Upper lobe of right lung (tissue), 1 donor: ENCODE results near the gene XYLT2. TPM values are rescaled to one million over a fixed set of nuclear protein-coding genes. Genes with fewer than 3 reads are reported as not detected.

Source experiments
- ATAC-seq: fragments of 200-7000 bp; cut with Tn5 transposase; one replicate; pipeline ENCODE4 v1.9.1; 2020; ENCODE audit warnings: mild to moderate bottlenecking, moderate library complexity
- DNase-seq: peaks from one replicate; pipeline ENCODE4 v3.0.0-alpha.2; 2020
- H3K27ac ChIP-seq: fragments of 200-600 bp; one replicate; pipeline ENCODE4 v1.8.0; 2022
- H3K27me3 ChIP-seq: fragments of 200-600 bp; one replicate; pipeline ENCODE4 v1.8.0; 2022; ENCODE audit warnings: mild to moderate bottlenecking
- H3K36me3 ChIP-seq: fragments of 200-600 bp; one replicate; pipeline ENCODE4 v1.8.0; 2022
- H3K4me1 ChIP-seq: fragments of 200-600 bp; one replicate; pipeline ENCODE4 v1.8.0; 2022
- H3K4me3 ChIP-seq: fragments of 200-600 bp; one replicate; pipeline ENCODE4 v1.8.0; 2022; ENCODE audit warnings: mild to moderate bottlenecking
- H3K9me3 ChIP-seq: fragments of 200-600 bp; one replicate; pipeline ENCODE4 v1.8.0; 2022
- intact Hi-C: fragments of 100-400 bp; cut with DNase I; formaldehyde crosslinking; loops from one replicate; pipeline ENCODE4 v1.11.0; 2022
- total RNA-seq: library from RNA; stranded (reverse); fragmentation: NEBNext Ultra II Directional; extraction: Animal tissue kit (Norgen Biotek cat#: 25700); gene quantifications from one replicate; pipeline ENCODE4 v1.2.1, GENCODE V29; 2021
- TF ChIP-seq, protein P1 (sequence below): fragments of 200-600 bp; IDR thresholded peaks from one replicate; pipeline ENCODE4 v1.8.0; 2022; ENCODE audit warnings: antibody characterized with exemption
- donor health status: DM: no; HTN: yes; CAD: no; lungs with severe emphysema.

Gene XYLT2
- total RNA-seq, 1 donor from 2014 or later: 20.3 TPM

DNA sequence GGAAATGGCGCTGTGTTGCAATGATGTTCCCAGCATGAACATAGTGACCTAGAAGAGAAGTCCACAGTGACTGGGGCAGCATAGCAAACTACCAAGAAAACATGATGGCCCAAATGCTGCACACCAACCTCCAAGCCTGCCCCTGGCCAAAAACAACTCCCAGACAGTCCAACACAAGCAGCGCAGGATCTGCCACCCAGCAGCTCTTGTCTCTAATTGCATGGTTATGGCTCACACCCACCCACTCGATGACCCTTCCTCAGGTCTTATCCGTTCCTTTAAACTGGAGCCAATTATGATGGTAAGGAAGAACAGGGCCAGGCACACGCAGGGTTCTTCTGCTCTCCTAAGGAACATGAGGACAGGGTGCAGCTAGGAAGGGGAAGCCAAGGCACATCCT lies 24.1 kb downstream of the XYLT2 start:
- Histone ChIP-seq H3K27me3 (no peaks in the 10 kb centered on the region), H3K27ac (no peak overlapping the region), H3K4me1 (peaks cover 9% of the 10 kb centered on the region), H3K4me3 (no peak overlapping the region), H3K36me3 (peaks cover 47% of the 10 kb centered on the region), H3K9me3 (no peaks in the 10 kb centered on the region)
- TF ChIP-seq, protein P1, sequence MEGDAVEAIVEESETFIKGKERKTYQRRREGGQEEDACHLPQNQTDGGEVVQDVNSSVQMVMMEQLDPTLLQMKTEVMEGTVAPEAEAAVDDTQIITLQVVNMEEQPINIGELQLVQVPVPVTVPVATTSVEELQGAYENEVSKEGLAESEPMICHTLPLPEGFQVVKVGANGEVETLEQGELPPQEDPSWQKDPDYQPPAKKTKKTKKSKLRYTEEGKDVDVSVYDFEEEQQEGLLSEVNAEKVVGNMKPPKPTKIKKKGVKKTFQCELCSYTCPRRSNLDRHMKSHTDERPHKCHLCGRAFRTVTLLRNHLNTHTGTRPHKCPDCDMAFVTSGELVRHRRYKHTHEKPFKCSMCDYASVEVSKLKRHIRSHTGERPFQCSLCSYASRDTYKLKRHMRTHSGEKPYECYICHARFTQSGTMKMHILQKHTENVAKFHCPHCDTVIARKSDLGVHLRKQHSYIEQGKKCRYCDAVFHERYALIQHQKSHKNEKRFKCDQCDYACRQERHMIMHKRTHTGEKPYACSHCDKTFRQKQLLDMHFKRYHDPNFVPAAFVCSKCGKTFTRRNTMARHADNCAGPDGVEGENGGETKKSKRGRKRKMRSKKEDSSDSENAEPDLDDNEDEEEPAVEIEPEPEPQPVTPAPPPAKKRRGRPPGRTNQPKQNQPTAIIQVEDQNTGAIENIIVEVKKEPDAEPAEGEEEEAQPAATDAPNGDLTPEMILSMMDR: no peak
- intact Hi-C loops: no loop called here
- DNase-seq (no peak), ATAC-seq (no peak)

GRCh38 chr17:50371526-50371925 lies 25.6 kb downstream of the XYLT2 start:
- Histone ChIP-seq H3K36me3 (peaks cover 42% of the 10 kb centered on the region), H3K27me3 (no peaks in the 10 kb centered on the region), H3K27ac (no peak overlapping the region), H3K9me3 (no peaks in the 10 kb centered on the region), H3K4me1 (peaks cover 9% of the 10 kb centered on the region), H3K4me3 (no peak overlapping the region)
- intact Hi-C loops: no loop called here
- DNase-seq: no peak
- ATAC-seq: no peak
- TF ChIP-seq, protein P1: no peak

DNA sequence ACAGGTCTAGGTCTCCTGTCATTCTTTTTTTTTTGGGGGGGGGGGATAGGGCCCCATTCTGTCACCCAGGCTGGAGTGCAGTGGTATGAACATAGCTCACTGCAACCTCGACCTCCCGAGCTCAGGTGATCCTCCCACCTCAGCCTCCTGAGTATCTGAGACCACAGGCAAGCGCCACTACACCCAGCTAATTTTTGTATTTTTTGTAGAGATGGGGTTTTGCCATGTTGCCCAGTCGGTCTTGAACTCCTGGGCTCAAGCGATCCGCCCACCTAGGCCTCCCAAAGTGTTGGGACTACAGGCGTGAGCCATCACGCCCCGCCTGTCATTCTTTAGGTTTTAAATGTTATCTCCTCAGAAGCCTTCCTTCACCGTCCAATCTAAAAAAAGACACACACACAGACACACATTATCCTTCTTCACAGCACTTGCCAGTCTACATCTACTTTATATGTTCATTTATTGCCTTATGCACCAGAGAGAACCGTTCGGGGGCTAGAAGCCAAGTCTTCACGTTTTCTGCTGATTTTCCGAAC lies 26.4 kb downstream of the XYLT2 start:
- ATAC-seq: no peak
- peak overlapping the region; percentile 75 for H3K4me3 ChIP-seq
- peaks cover 9% of the 10 kb centered on the region for H3K4me1 ChIP-seq
- intact Hi-C loops: no loop called here
- H3K9me3 ChIP-seq: no peaks in the 10 kb centered on the region
- H3K27me3 ChIP-seq: no peaks in the 10 kb centered on the region
- TF ChIP-seq, protein P1: no peak
- no peak for DNase-seq
- H3K36me3 ChIP-seq: peaks cover 34% of the 10 kb centered on the region
- H3K27ac ChIP-seq: peak overlapping the region; percentile 95

DNA sequence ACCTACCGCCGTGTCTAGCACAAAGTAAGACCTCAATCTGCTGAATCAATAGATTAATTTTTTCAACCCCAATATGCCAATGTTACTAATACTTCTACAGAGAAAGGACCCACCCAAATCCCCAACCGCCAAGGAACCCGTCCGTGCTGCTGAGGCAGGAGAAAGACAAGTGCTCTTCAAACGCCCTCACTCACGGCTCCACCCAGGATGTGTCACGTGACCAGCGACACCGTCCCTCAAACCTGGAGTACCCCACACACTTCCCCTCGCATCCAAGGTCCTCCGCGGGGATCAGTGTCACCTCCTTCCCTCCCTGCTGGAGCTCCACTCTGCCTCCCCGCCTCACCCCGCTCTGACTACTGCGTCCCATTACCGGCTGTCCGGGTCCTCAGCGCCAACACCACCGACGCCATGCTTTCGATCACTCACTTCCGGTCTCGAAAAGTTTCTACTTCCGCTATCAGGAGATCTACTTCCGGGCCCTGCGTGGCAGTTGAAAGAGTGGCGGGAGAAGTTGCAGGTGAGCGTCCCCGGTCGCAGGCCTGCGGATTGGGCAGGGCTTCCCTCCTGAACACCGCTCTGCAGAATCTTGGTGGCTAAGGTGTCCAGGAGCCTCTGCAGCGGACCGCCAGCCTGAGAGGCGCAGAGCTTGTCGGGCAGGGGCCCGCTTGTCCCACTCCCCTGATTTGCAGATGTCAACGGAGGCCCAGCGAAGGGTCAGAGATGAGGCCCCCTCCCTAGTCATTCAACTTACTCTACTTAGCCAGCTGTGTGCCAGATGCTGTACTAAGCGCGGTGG lies 27.0 kb downstream of the XYLT2 start, which contains the start of the genes EME1 and MRPL27:
Gene EME1, plus strand, starts transcription at position 472 of the 799 bp plus-strand sequence. CDS start 1,980 bp downstream, outside the sequence.
Gene MRPL27, minus strand, starts transcription at position 427 of the 799 bp plus-strand sequence. Its CDS starts 14 bp downstream, at position 413.
- H3K9me3 ChIP-seq: no peaks in the 10 kb centered on the region
- DNase-seq (peak; percentile 92), ATAC-seq (peak; percentile 96)
- H3K4me1 ChIP-seq: peaks cover 9% of the 10 kb centered on the region
- intact Hi-C loops: no loop called here
- TF ChIP-seq, protein P1: no peak
- H3K27me3 ChIP-seq: no peaks in the 10 kb centered on the region
- peak within 1 kb of the TSS; percentile 95 for H3K27ac ChIP-seq
- peak within 1 kb of the TSS; percentile 75 for H3K4me3 ChIP-seq
- peaks cover 27% of the 10 kb centered on the region for H3K36me3 ChIP-seq

DNA sequence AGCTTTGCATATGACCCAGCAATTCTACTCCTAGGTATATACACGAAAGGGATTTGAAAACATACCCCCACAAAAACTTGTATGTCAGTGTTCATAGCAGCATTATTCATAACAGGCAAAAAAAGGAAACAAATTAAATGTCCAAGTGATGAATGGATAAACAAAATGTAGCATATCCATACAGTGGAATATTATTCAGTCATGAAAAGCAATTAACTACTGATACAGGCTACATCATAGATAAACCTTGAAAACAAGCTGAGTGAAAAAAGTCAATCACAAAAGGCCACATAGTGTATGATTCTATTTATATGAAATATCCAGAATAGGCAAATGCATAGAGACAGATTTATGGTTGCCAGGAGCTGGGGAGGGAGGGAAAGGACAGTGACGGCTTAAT lies 27.8 kb downstream of the XYLT2 start:
- TF ChIP-seq, protein P1: no peak
- intact Hi-C loops: no loop called here
- DNase-seq: no peak
- Histone ChIP-seq H3K27ac (no peak overlapping the region), H3K4me3 (no peak overlapping the region), H3K27me3 (no peaks in the 10 kb centered on the region), H3K9me3 (no peaks in the 10 kb centered on the region), H3K4me1 (peaks cover 9% of the 10 kb centered on the region), H3K36me3 (peaks cover 20% of the 10 kb centered on the region)
- no peak for ATAC-seq
